GM18498 (cell line): Measurements from ENCODE around the gene FBXO27.
"Not testable (repeated sequence)": the region's sequence is repeated elsewhere in the genome, so short reads cannot be mapped to it uniquely, and the experiment has no call there.

Experiments
- ATAC-seq: cut with Tn5 transposase; IDR thresholded peaks from one replicate; pipeline ENCODE4 v1.9.1; 2021; ENCODE audit warnings: mild to moderate bottlenecking, moderate library complexity; ENCODE audit not compliant: unreplicated experiment

FBXO27 gene

GRCh38 chr19:39045506-39045905 is 13.2 kb upstream of the FBXO27 start:
- no peak for ATAC-seq

GRCh38 chr19:39038098-39038497 is 5.7 kb upstream of the FBXO27 start:
- no peak for ATAC-seq

DNA sequence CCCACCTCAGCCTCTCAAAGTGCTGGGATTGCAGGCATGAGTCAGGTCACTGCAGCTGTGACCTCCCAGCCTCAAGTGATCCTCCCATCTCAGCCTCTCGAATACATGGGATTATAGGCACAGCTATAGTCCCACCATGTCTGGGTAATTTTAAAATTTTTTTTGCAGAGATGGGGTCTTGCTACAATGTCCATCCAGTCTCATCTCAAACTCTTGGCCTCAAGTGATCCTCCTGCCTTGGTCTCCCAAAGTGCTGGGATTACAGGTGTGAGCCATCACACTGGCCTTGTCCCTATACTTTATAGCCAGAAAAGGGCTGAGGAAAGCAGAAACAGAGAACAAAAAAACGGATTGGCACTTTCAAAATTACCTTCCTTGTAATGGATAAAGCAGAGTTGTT is 4.8 kb upstream of the FBXO27 start:
- no peak for ATAC-seq

DNA sequence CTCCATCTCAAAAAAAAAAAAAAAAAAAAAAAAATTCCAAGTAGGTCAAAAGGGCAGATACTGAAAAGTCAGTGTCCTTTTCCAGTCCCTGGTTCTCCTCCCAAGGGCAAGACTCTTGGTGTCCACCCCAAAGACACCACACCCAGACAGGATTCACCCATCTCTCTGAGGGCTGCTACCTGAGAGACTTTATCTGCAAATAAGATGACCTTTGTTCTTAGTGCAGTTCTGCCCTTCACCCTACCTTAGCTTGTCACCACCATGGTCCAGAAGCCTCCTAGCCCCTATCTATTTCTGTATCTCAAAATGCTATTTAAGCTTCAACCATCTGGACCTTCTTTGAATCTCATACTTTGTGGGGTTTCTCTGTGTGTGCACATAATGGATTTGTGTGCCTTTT is 4.2 kb upstream of the FBXO27 start:
- no peak for ATAC-seq

DNA sequence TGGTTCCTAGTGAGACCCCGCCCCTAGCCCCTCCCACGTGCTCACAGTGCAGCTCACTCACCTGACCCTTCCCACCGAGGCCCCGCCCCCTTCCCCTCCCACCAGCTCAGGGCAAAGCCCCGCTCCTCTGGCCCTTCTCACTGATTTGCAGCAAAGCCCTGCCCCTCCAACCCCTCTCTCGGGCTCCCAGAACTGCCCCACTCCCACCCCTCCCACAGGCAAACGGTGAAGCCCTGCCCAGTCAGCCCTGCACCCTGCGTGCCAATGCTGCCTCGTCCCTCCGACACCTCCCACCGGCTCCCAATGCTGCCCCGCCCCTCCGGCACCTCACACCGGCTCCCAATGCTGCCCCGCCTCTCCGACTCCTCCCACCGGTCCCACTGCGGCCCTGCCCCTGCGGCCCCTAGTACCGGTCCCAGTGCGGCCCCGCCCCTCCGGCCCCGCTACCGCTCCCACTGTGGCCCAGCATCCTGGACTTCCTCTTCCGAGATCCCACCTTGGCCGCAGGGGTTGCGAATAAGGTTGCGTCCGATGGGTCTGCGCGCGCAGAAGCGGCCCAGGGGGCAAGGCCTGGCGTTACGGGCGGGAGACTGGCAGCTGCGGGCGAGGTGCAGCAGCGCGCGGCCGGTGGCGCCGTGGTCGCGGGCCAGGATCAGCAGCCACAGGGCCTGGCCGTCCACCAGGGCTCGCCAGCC is 834 bp downstream of the FBXO27 start:
- ATAC-seq: no peak

DNA sequence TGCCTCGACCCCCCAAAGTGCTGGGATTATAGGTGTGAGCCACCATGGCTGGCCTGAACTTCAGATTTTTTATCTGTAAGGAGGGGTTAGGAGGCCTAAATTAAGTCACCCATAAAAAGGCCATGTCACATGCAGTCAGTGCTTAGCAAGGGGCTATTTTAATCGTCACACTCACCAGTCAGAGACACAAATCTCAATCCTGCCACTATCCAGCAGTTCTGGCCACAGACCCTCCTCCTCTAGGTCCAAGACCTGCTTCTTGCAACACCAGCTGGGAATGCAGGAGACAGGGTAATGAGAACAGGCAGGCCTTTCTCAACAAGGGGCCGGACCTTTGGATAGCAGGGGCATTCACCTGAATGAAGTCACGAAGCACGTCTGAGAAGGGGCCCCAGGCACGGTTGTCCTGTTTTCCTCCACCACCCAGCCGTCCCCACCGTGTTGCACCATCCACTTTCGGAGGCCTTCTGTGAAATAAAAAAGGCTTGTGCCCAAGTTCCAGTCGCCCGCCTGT is 1.4 kb downstream of the FBXO27 start:
- no peak for ATAC-seq

DNA sequence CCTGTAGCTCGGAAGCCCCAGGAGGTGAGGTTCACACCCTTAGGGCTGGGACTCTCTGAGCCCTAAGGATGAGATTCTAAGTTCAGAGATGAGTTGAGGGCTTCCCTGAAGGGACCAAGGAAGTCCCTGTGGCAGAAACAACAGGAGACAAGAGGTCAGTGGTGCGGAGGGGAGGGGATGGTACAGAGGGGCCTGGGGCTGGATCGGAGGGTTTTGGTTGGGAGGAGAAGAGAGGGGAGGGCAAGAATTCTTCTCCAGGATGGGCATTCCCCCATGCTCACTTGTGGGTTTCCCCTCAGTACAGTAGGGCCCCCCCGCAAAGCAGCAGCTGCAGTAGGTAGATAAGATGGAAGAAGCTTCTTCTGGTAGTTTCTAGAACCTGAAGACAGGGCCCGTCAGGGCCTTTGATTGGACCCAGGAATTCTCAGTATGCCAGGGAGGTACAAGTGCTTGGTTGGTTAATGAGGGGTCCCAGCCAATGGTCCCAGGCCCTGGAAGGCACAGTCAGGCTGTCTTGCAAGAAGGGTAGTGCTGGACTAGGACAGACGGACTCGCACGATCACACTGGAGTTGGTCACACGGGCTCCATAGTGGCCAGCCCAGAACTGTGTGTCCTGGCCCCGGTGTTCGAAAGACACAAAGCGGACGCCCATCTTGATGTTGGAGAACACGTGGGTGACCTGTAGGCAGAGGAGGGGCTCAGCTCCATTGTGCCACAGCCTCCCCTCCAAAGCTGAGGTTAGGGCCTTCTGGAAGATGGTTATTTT is 7.3 kb downstream of the FBXO27 start:
- no peak for ATAC-seq

DNA sequence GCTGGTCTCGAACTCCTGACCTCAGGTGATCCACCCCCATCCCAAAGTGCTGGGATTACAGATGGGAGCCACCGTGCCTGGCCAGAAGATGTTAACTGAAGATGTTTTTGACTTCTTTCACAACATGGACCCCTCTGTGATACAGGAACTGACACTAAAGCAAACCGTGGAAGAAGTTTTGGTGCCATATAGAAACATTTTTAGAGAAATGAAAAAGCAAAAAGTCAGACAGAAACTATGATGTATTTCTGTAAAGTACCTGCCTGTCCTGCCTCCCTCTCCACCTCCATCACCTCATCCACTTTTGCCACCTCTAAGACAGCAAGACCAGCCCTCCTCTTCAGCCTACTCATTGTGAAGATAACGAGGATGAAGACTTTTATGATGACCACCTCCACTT is 11.3 kb downstream of the FBXO27 start:
- ATAC-seq: no peak

DNA sequence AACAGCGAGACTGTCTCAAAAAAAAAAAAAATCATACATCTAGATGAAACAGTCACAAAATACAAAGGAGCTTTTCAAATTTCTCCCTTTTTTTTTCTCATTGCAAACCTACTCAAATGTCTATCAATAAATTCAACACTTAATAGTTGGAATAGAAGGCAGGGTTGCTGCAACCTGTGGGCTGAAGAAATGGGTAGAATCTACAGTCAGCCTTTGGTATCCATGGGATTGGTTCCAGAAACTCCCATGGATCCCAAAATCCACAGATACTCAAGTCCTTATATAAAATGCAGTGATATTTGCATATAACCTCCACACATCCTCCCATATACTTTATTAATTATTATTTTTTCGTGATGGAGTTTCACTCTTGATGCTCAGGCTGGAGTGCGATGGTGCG is 14.7 kb downstream of the FBXO27 start:
- ATAC-seq: no peak

DNA sequence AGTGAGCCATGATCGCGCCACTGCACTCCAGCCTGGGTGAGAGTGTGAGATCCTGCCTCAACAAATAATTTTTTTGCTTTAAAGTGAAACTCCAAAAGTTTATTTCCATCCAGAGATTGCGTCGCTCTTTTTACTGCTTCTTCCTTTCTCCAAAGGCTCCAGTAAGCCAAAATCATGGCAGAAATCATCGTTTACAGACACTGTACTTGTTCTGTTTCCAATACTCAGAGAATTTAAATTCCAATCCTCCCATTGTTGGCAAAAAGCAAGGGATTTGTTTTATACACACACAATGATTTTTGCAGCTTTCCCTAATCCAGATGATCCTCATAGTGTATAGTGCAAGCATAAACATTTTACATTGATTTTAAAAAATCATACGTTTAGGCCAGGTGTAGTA is 15.3 kb downstream of the FBXO27 start:
- no peak for ATAC-seq

GRCh38 chr19:39014037-39014436 is 18.3 kb downstream of the FBXO27 start:
- ATAC-seq: no peak

GRCh38 chr19:39009001-39009400 is 23.3 kb downstream of the FBXO27 start:
- no peak for ATAC-seq

DNA sequence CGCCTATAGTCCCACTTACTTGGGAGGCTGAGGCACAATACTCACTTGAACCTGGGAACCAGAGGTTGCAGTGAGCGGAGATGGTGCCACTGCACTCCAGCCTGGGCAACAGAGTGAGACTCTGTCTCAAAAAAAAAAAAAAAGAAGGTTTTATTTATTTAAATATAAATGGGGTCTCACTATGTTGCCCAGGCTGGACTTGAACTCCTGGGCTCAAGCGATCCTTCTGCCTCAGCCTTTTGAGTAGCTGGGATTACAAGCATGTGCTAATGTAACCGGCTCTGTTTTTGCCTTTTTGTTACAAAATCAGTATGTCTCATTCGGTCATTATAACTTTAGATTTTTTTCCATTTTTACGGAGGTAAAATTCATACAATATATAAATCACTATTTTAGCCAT is 24.2 kb downstream of the FBXO27 start:
- no peak for ATAC-seq

GRCh38 chr19:39007096-39007495 is 25.3 kb downstream of the FBXO27 start:
- no peak for ATAC-seq

DNA sequence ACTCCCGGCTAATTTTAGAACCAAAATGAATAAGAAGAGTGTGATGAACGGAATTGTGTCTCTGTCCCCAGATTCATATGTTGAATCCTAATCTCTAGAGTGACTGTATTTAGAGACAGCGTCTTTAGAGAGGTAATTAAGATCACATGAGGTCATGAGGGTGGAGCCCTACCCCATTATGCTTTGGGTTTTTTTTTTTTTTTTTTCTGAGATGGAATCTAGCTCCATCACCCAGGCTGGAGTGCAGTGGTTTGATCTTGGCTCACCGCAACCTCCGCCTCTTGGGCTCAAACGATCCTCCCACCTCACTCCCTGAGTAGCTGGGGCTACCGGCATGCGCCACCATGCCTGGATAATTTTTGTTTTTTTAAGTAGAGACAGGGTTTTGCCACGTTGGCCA is 27.9 kb downstream of the FBXO27 start:
- ATAC-seq: no peak

- no peak for ATAC-seq
These were observed 28.6 kb downstream of the FBXO27 start for GRCh38 chr19:39003796-39004195.

GRCh38 chr19:39003188-39003587 is 29.2 kb downstream of the FBXO27 start:
- ATAC-seq: no peak

GRCh38 chr19:39001041-39001440 is 31.3 kb downstream of the FBXO27 start:
- ATAC-seq: no peak

DNA sequence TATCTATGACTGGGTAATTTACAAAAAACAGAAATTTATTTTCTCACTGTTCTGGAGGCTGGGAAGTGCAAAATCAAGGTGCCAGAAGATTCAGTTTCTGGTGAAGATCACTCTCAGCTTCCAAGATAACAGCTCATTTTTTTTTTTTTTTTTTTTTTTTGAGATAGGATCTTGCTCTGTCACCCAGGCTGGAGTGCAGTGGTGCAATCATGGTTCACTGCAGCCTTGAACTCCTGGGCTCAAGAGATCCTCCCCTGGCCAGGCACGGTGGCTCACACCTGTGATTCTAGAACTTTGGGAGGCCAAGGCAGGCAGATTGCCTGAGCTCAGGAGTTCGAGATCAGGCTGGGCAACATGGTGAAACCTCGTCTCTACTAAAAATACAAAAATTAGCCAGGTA is 34.8 kb downstream of the FBXO27 start:
- ATAC-seq: not testable (repeated sequence)

DNA sequence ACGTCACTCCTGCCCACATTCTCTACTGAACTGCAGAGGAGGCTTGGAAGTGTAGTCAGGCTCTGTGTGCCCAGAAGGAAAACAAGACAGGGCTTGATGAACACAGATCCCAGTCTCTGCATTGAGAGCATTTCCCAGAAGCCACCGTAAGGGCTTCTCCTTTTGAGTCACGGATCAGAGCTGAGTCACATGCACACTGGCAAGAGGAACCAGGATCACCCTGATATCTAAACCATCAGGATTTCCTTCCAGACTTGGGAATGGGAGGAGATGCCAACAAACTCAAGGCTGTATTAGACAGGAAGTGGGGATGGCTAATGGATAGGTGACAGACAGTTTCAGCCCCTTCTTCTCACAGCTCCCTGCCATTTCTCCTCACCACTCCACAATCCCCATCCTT is 39.1 kb downstream of the FBXO27 start:
- no peak for ATAC-seq

- ATAC-seq: no peak
These were observed 41.2 kb downstream of the FBXO27 start for GRCh38 chr19:38990949-38991697.

DNA sequence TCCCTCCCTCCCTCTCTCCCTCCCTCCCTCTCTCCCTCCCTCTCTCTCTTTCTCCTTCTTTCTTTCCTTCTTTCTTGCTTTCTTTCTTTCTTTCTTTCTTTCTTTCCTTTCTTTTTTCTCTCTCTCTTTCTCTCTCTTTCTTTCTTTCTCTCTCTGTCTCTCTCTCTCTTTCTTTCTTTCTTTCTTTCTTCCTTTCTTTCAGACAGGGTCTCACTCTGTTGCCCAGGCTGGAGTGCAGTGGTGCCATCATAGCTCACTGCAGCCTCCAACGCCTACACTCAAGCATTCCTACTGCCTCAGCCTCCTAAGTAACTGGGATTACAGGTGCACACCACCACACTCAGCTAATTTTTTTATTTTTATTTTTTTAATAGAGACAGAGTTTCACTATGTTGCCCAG is 42.7 kb downstream of the FBXO27 start:
- not testable (repeated sequence) for ATAC-seq
